H1 (cell line): ENCODE results near the gene FOXO1. TPM values are rescaled to one million over a fixed set of nuclear protein-coding genes. Genes with fewer than 3 reads are reported as not detected.

Source experiments
- CEBPB ChIP-seq: IDR thresholded peaks from 2 replicates; pipeline ENCODE4 v1.6.1; 2012; ENCODE audit warnings: low read depth, low read length
- CHD7 ChIP-seq: fragments of 300-600 bp; sonication (generic); IDR thresholded peaks from 2 replicates; pipeline ENCODE4 v1.7.1; 2012; ENCODE audit warnings: low read length, moderate library complexity, mild to moderate bottlenecking, inconsistent platforms; ENCODE audit not compliant: insufficient replicate concordance
- CTCF ChIP-seq, 3 experiments: IDR thresholded peaks; 1 replicate in 2 of 3; 2 replicates in 1 of 3; pipeline versions ENCODE4 v1.5.1 to v1.6.1; 2011; ENCODE audit warnings: low read length in 3 of 3, mild to moderate bottlenecking in 3 of 3, inconsistent platforms in 2 of 3, low read depth in 1 of 3, moderate library complexity in 1 of 3; ENCODE audit not compliant: insufficient read depth in 1 of 3; ENCODE audit errors: control extremely low read depth in 1 of 3
- HDAC2 ChIP-seq, 2 experiments: fragments of 300-600 bp in 1 of 2; sonication (generic) in 1 of 2; IDR thresholded peaks; 2 replicates each; pipeline ENCODE4 v1.6.1; 2011 to 2012; ENCODE audit warnings: low read depth in 2 of 2, low read length in 2 of 2, mild to moderate bottlenecking in 2 of 2, moderate library complexity in 2 of 2, borderline replicate concordance in 1 of 2, inconsistent platforms in 1 of 2
- NRF1 ChIP-seq: IDR thresholded peaks from 2 replicates; pipeline ENCODE4 v1.6.1; 2011; ENCODE audit warnings: mild to moderate bottlenecking, low read depth, low read length, improper control_type of control experiment
- SIN3A ChIP-seq, 2 experiments: IDR thresholded peaks in 1 of 2; conservative IDR thresholded peaks in 1 of 2; 2 replicates each; pipeline ENCODE4 v1.6.1; 2011 to 2012; ENCODE audit warnings: low read length in 2 of 2, improper control_type of control experiment in 1 of 2, low read depth in 1 of 2, mild to moderate bottlenecking in 1 of 2
- polyA plus RNA-seq, 7 experiments: library from polyadenylated mRNA; depleted of rRNA in 3 of 7; stranded (reverse) in 5 of 7; unstranded in 2 of 7; fragments of >200 nt in 5 of 7; fragments of 200-250 nt in 2 of 7; gene quantifications; 1 replicate in 5 of 7; 2 replicates in 1 of 7; 4 replicates in 1 of 7; pipeline versions ENCODE4 v1.2.1 to v1.2.3, GENCODE V29; 2011 to 2013; ENCODE audit warnings: missing spikeins in 2 of 7, mixed read lengths in 2 of 7
- total RNA-seq: library from RNA; stranded (reverse); fragmentation: NEBNext Ultra II Directional; extraction: Animal tissue kit (Norgen Biotek cat#: 25700); gene quantifications from 2 replicates; pipeline ENCODE4 v1.2.1, GENCODE V29; 2021

FOXO1 gene
- total and polyA plus RNA-seq, 2 of the 8 experiments (the other 6 are each of a cell fraction or from before 2014, with no cell fraction given): 35.3 to 56.9 TPM

GRCh38 chr13:40558656-40559055 is 107.8 kb downstream of the FOXO1 start (continued):
- TF ChIP-seq CHD7 (no peak), SIN3A (conservative IDR thresholded peaks at IDR 0.05 in 1 of 2, IDR thresholded peaks at IDR 0.05 in 1 of 2; ENCODE audit: low read depth in 1 of 2, low read length in 2 of 2) (no peak), HDAC2 (IDR thresholded peaks at IDR 0.05; ENCODE audit: borderline replicate concordance in 1 of 2, low read depth in 2 of 2, low read length in 2 of 2) (no peak), CTCF (IDR thresholded peaks at IDR 0.05; ENCODE audit: control extremely low read depth in 1 of 3, insufficient read depth in 1 of 3, low read depth in 1 of 3, low read length in 3 of 3) (no peak), CEBPB (no peak), NRF1 (no peak)
